GM21529 (cell line): ENCODE results near the gene IP6K2.
"Not testable (repeated sequence)": the region's sequence is repeated elsewhere in the genome, so short reads cannot be mapped to it uniquely, and the experiment has no call there.

Source experiments
- ATAC-seq: cut with Tn5 transposase; IDR thresholded peaks from one replicate; pipeline ENCODE4 v1.9.1; 2021; ENCODE audit not compliant: unreplicated experiment

IP6K2 gene

DNA sequence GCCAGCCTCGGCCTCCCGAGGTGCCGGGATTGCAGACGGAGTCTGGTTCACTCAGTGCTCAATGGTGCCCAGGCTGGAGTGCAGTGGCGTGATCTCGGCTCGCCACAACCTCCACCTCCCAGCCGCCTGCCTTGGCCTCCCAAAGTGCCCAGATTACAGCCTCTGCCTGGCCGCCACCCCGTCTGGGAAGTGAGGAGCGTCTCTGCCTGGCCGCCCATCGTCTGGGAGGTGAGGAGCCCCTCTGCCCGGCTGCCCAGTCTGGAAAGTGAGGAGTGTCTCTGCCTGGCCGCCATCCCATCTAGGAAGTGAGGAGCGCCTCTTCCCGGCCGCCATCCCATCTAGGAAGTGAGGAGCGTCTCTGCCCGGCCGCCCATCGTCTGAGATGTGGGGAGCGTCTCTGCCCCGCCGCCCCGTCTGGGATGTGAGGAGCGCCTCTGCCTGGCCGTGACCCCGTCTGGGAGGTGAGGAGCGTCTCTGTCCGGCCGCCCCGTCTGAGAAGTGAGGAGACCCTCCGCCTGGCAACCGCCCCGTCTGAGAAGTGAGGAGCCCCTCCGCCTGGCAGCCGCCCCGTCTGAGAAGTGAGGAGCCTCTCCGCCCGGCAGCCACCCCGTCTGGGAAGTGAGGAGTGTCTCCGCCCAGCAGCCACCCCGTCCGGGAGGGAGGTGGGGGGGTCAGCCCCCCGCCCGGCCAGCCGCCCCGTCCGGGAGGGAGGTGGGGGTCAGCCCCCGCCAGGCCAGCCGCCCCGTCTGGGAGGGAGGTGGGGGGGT is 16.9 kb upstream of the IP6K2 start:
- ATAC-seq: not testable (repeated sequence)

DNA sequence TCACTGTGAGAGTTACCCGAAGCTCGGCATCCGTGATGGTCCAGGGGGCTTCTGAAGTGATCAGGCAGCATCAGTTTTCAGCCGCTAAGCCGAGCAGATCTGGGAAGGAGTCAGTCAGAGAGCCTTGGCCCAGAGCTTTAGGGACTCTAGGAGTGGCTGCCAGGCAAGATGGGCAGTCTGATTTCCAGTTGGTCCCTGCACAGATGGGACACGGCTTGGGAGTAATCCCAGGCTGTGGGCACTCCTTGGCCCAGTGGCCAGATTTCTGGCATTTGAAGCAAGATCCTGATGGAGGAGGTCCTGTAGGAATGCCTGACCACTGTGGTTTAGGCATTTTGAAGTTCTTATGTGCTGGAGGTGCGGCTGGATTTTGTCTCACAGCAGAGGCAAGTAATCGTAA is 10.5 kb upstream of the IP6K2 start:
- no peak for ATAC-seq

DNA sequence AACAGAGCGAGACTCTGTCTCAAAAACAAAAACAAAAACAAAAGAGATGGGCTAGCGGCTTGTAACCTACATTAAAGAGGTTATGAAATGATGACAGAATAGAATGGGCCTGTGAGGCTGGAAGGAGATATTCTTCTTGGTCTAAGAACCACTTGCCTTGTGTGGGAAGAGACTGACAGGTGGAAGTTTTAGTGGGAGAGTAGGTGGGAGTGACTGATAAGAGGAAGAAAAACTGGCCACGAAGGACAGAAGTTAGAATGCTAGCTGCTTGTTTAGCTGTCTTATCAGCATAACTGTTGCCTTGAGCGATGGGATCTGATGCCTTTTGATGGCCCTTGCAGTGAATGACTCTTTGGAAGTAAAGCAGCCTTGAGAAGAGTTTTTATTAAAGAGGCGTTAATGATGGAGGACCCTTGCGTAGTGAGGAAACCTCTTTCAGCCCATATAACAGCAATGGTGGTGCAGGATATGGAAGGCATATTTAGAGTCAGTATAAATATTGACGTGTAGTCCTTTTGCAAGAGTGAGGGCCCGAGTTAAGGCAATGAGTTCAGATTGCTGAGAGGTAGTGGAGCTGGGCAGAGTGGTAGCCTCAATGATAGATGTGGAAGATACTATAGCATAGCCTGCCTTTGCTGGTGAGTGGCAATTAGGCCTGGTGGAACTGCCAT is 8.3 kb upstream of the IP6K2 start:
- ATAC-seq: not testable (repeated sequence)

DNA sequence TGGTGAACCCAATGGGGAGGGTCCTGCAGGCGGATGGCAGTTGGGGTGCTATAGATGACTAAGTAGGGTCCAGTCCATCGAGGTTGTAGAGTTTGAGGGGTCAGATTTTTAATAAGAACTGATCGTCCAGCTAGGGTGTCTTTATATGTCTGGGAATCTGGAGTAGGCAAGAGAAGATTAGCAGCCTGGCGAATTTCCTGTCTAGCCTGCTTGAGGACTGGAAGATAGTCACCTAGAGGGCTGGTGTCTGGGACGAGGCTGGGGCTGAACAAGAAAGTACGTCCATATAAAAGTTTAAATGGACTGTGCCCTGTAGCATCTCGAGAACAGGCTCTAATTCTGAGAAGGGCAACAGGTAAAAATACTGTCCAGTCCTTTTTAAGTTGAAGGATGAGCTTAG is 6.7 kb upstream of the IP6K2 start:
- ATAC-seq: no peak

DNA sequence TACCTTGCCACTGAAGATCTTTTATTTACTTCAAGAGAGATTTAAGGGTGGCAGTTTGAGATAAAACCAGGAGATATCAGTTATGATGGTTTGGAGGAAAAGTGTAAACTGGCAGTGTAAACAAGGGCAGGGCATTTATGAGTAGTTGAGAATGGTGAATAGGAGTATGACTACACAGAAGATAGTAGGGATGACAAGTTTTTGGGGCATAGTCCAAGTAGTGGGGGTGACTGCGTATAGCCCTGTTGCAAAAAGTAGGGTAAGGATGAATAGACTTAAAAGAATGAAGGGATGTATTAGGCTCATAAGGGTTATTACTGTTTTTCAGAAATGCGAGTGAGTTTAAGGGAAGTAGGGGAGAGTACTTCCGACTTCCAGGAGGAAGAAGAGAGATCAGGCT is 6.3 kb upstream of the IP6K2 start:
- ATAC-seq: not testable (repeated sequence)

DNA sequence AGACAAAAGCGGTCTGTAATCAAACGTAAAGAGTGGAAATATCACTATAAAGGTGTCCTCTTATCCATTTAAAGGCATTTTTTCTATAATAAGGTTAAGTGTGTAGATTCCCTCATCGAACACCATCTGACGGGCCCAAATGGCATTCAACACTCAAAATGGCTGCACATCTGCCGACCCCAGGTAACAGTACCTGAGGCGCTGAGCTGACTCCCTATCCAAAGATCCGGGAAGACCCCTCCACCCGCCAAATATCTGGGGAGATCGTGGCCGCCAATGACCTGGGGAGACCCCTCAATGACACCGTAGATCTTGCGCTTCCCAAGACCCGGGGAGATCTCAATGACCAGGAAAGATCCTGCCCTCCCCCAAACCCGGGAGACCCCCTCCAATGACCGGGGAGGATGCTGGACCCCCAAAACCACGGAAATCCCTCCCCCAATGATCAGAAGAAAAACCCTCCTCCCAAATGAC is 476 bp downstream of the IP6K2 start:
- no peak for ATAC-seq

DNA sequence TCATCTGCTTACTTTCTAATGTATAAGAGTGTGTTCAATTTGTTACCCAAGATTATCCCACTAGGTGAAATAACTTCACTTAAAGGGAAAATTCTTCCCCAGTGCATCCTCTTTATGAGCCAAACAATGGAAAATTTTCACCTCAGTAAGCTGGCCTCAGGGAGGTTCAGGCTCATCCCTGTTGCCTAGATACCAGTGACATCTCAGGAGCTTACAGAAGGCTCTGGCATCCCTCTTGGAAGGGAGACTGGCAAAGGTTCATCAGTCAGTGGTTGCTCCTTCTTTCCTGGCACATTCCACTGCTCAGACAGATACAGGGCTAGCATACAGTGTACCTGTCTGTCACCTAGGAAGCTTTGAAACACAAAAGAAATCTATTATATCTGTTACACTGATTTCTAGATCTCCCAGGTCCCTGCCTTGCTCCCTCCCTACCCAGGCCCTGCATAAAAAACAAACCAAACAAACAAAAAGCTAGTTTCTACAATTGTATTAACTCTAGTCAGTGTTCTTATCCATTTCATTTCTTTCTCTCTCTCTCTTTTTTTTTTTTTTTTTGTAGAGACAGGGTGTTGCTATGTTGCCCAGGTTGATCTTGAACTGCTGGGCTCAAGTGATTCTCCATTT is 1.7 kb downstream of the IP6K2 start:
- ATAC-seq: no peak

DNA sequence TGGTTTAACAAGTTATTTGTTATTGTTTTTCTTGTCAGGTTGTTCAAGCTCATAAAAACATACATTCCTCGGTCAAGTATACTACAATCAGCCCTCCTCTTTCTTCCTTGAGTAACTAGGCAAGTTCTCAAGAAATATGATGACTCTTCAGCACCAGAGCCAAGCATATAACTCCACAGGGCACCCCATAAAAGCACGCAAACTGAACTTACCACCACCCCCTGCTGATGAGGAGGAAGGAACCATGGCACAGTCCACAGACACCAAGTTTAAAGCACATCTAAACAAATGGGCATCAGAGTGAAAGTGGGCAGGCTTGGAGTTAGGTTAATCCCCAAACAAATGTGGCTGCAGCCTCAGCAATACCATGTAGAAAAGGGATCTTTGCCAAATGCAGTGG is 5.3 kb downstream of the IP6K2 start:
- ATAC-seq: no peak

DNA sequence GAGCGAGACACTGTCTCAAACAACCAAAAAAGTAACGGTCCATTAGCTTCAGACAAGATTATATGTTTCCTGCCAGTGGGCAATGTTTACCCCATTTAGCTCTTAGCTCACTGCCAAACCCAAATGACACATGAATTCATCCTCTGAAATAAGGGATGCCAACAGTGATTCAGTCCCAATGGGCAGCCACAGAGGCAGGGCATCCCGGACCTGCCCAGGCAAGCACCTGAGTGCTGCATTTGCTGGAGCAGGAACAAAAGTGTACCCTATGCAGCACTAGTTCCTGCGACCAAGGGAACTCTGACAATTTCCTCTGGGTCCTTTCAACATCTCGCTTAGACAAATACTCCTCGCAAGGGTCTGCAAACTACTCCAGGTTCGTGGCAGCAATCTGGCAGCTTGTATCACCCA is 8.0 kb downstream of the IP6K2 start:
- ATAC-seq: no peak

DNA sequence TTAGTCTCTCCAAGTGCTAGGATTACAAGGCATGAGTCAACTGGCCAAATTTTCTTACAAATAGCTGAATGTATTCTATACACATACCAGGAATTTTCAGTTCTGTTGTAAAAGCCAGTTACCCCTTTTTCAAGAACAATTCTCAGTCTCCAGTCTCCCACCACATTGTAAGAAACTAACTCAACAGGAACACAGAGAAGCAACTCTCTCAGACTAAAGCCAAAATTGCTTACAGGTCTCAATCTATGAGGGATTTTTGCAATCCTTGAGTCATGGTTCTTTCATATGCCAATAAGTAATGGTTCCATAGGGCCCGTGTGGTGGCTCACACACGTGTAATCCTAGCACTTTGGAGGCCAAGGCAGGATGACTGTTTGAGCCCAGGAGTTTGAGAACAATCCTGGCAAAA is 8.5 kb downstream of the IP6K2 start:
- no peak for ATAC-seq

DNA sequence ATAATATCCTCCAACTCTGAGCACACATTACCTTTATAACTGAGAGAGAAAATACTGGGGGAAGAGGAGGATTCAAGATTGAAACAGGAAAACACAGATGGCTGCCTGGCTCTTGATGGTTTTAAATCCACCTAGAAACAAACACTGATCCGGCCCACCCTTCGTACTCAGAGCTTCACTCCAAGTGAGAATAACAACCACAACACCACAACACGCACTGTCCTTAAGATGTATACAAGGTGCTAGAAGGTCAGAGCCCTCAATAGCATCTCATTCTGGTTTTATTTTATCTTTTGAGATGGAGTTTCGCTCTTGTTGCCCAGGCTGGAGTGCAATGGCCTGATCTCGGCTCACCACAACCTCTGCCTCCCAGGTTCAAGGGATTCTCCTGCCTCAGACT is 9.9 kb downstream of the IP6K2 start:
- ATAC-seq: no peak

DNA sequence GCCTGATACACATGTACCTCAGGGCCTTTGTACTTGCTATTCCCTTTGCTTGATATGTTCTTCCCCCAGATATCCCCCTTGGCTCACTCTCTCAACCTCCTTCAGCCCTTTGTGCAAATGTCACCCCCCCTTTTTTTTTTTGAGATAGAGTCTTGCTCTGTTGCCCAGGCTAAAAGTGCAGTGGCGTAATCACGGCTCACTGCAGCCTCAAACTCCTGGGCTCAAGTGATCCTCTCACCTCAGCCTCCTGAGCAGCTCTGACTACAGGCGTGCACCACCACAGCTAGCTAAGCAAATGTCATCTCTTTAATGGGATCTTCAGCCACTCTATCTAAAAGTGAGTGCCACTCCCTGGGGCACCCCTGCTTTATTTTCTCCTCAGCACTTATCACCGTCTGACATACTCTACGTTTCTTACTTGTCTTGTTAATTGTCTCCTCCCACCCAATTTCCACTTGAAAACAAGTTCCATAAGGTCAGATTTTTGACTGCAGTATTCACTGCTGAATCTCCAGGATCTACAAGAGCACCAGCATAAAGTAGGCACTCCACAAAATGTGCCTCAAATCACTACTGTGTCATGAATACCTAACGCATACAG is 14.6 kb downstream of the IP6K2 start:
- no peak for ATAC-seq

DNA sequence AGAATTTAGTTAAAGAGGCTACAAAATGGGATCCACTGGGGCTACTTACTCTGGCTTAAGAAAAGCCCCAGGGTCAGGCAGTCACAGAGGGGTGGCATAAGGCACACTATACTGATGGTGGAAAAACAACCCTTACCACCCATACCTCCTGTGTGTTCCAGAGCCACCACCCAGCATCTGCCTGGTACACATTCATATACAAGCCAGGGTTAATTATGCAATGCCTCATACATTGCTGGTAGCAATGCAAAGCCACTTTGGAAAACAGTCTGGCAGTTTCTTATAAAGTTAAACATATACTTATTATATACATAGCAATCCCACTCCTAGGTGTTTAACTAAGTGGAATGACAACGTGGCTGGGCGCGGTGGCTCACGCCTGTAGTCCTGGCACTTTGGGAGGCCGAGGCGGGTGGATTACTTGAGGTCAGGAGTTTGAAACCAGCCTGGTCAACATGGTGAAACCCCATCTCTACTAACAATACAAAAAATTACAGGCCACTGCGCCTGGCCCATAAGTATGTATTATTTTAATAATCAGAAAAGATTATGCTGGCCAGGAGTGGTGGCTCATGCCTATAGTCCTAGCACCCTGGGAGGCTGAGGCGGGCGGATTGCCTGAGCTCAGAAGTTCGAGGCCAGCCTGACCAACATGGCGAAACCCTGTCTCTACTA is 16.2 kb downstream of the IP6K2 start:
- no peak for ATAC-seq

DNA sequence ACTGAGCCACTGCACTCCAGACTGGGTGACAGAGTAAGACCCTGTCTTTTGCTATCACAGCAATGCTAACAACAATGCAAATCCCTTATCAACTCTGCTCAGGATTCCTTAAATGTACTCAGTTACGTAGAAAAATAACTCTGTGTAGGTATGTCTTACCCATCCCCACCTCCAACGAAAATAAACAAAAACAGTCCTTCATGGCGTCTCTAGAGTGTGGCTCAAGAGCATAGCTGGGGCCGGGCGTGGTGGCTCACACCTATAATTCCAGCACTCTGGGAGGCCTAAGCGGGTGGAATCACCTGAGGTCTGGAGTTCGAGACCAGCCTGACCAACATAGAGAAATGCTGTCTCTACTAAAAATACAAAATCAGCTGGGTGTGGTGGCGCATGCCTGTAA is 18.1 kb downstream of the IP6K2 start:
- ATAC-seq: no peak

DNA sequence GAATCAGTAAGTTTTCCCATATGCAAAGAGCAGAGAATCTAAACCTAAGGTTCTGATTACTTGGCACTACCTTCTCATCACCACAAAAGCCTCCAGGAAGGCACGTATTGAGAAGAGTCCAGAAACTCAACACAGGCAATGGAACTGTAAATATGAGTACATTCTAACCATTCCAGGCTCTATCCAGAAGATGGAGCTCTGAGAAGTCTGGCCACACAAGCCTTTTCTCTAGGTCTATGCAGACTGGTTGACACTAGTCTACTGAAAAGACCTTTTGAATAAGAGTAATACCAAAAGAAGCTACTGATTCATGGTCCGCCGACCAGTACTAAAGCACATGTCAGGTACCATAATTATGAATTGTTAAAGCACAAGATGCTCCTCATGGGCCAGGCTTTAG is 19.1 kb downstream of the IP6K2 start:
- ATAC-seq: no peak

DNA sequence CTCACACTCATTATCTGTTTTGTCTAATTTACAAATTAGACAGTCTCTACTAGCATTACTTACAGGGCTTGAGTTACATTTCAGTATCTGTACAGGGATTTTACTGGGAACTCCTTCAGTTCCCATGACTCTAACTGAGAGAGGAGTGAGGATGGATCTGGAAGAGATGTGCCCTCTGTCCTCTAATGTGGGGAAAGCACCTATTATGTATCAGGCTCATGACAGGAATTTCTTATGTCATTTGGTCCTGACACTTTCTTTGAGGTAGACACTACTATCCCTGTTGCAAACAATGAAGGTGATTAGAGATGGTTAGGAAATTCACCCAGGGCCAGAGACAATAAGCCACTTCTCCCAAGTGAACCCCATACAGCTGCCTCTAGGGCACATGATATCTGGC is 20.4 kb downstream of the IP6K2 start:
- ATAC-seq: no peak

DNA sequence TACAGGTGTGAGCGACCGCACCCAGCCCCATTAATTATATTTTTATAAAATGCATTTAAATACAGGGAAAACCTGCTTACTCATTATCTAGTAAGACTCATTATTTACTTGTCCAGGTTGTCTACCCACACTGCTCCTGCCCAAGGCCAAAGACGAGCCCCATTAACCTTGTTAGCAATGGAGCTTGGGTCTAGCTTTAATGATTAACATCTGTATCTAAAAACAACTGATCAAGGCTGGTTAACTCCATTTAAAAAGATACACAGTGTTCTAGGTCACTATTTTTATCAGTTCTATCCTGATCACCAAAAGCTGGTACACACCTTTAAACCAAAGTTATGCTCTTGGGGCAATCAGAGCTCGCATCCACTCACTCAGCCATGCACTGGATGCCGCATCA is 20.9 kb downstream of the IP6K2 start:
- no peak for ATAC-seq

DNA sequence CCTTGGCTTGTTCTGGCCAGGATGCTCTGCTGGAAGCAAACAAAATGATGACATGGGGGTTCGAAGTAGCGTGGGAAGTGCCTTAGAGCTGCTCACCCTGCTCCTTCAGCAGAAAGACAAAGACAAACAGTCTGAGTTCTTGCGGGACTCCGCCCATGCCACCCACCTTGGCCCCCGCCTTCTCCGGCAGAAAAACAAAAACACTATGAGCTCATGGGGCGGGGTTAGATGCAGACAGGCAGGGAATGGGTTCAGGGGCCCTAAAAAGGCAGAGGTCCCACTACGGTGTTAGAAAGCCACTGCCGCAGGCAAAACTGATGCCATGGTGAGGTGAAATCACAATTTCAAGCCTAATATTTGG is 21.6 kb downstream of the IP6K2 start:
- ATAC-seq: no peak

DNA sequence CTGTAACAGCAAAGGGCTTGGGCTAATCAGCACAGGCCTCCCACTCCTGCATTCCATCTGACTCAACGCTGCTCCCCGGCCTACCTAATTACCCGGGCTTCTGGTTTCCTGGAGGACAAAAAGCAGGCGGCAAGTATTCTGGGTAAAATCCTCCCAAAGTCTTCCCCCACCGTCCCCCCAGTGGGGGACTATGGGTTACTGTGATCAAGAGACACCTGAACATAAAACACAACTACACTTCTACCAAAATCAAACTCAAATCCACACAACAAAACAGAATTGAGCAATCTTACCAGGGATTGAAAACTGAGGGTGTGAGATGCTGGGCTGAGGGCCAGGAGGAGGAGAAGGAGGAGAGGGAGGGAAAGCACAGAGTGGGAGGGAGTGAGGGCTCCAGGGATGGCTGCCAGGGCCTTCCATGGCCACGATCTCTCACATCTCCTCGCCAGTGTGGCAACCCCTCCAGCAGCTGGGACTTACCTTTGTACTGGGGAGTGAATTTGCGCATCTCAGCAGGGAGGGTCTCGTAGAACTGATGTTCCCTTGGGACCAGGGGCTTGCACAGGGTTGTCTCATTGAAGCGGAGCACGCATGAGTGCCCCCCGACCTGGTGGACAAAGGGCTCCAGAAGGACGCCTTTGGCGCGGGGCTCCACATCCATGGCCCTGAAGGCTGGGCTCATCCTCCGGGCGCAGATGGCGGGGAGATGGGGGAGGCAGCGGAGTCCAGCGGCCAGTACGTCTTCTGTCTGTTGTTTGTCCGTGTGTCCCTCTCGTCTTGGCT is 22.2 kb downstream of the IP6K2 start:
- ATAC-seq: no peak

DNA sequence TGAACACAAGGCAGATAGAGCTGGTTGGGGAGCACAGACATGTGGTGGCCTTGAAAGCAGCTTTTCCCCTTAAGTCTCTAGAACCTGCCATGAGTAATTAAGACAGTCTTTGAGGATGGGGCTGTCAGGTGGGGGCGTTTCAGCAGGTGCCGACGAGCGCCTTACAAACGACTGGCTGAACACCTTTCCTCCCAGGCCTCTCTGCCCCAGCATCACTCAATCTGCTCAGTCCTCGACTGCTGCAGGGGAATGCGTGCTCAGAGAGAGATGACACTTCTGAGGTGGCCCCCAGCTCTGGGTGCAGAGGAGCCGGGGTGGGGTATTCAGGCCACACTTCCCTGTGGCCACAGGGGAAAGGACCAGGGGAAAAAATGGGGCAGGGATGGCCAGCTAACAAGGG is 23.2 kb downstream of the IP6K2 start:
- no peak for ATAC-seq

DNA sequence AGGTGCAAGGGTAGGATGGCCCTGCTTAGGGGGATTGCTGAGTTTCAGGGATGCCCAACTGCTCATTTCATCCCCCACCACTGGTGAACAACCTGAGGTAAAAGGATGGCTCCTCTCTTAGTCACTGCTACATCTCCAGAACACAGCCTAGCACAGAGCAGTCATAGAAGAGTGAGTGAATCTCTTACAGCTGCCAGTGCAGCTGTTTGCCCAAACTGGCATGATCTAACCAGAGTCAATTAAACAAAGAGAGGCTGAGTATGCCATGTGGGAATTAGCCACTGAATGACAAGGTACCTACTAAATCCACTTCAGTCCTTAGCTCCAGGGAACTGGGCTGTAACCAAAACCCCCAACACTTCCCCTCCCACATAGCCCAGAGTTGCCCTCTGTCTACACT is 24.5 kb downstream of the IP6K2 start:
- ATAC-seq: no peak
